ENCODE measurements around the gene PPP2R3B. TPM values are rescaled to one million over a fixed set of nuclear protein-coding genes. Genes with fewer than 3 reads are reported as not detected.

The PPP2R3B gene
- total RNA-seq, 1 donor from 2014 or later: 36.1 TPM

GRCh38 chrX:323721-324628 lies 62.7 kb downstream of the PPP2R3B start:
- peaks cover 23% of the 10 kb centered on the region for H3K27me3 Mint-ChIP-seq (ENCODE audit: unreplicated experiment)
- no peak overlapping the region for H3K4me3 Mint-ChIP-seq (ENCODE audit: unreplicated experiment)
- no peaks in the 10 kb centered on the region for H3K36me3 Mint-ChIP-seq (ENCODE audit: unreplicated experiment)
- TF ChIP-seq, protein P1, sequence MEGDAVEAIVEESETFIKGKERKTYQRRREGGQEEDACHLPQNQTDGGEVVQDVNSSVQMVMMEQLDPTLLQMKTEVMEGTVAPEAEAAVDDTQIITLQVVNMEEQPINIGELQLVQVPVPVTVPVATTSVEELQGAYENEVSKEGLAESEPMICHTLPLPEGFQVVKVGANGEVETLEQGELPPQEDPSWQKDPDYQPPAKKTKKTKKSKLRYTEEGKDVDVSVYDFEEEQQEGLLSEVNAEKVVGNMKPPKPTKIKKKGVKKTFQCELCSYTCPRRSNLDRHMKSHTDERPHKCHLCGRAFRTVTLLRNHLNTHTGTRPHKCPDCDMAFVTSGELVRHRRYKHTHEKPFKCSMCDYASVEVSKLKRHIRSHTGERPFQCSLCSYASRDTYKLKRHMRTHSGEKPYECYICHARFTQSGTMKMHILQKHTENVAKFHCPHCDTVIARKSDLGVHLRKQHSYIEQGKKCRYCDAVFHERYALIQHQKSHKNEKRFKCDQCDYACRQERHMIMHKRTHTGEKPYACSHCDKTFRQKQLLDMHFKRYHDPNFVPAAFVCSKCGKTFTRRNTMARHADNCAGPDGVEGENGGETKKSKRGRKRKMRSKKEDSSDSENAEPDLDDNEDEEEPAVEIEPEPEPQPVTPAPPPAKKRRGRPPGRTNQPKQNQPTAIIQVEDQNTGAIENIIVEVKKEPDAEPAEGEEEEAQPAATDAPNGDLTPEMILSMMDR (IDR thresholded peaks at IDR 0.05; ENCODE audit: partially characterized antibody, unreplicated experiment): no peak
- peaks cover 15% of the 10 kb centered on the region for H3K9me3 Mint-ChIP-seq (ENCODE audit: unreplicated experiment)
- DNase-seq: peak; percentile 81
- H3K4me1 Mint-ChIP-seq (ENCODE audit: low read depth, unreplicated experiment): peaks cover 6% of the 10 kb centered on the region
- peak overlapping the region; percentile 87 for H3K27ac Mint-ChIP-seq (ENCODE audit: unreplicated experiment)

GRCh38 chrX:320126-320783 lies 66.5 kb downstream of the PPP2R3B start:
- Mint-ChIP-seq H3K36me3 (ENCODE audit: unreplicated experiment) (no peaks in the 10 kb centered on the region), H3K4me3 (ENCODE audit: unreplicated experiment) (peak overlapping the region; percentile 92), H3K4me1 (ENCODE audit: low read depth, unreplicated experiment) (peaks cover 6% of the 10 kb centered on the region), H3K27me3 (ENCODE audit: unreplicated experiment) (peaks cover 22% of the 10 kb centered on the region), H3K9me3 (ENCODE audit: unreplicated experiment) (peaks cover 21% of the 10 kb centered on the region), H3K27ac (ENCODE audit: unreplicated experiment) (peak overlapping the region; percentile 90)
- TF ChIP-seq, protein P1 (IDR thresholded peaks at IDR 0.05; ENCODE audit: partially characterized antibody, unreplicated experiment): no peak
- DNase-seq: peak; percentile 35

- Mint-ChIP-seq H3K9me3 (ENCODE audit: unreplicated experiment) (peaks cover 21% of the 10 kb centered on the region), H3K27me3 (ENCODE audit: unreplicated experiment) (peaks cover 22% of the 10 kb centered on the region), H3K4me3 (ENCODE audit: unreplicated experiment) (peak overlapping the region; percentile 92), H3K36me3 (ENCODE audit: unreplicated experiment) (no peaks in the 10 kb centered on the region), H3K4me1 (ENCODE audit: low read depth, unreplicated experiment) (peaks cover 4% of the 10 kb centered on the region), H3K27ac (ENCODE audit: unreplicated experiment) (peak overlapping the region; percentile 90)
- TF ChIP-seq, protein P1 (IDR thresholded peaks at IDR 0.05; ENCODE audit: partially characterized antibody, unreplicated experiment): no peak
- peak; percentile 38 for DNase-seq
These were observed 67.1 kb downstream of the PPP2R3B start for GRCh38 chrX:319579-320125.

GRCh38 chrX:318739-319578 lies 67.7 kb downstream of the PPP2R3B start, which contains the start of gene GTPBP6:
TSS of gene GTPBP6 (minus strand) at chrX:318796. CDS start at chrX:318787, 9 bp downstream.
- Mint-ChIP-seq H3K27me3 (ENCODE audit: unreplicated experiment) (peaks cover 20% of the 10 kb centered on the region), H3K9me3 (ENCODE audit: unreplicated experiment) (peaks cover 18% of the 10 kb centered on the region), H3K4me3 (ENCODE audit: unreplicated experiment) (peak within 1 kb of the TSS; percentile 89), H3K36me3 (ENCODE audit: unreplicated experiment) (no peaks in the 10 kb centered on the region), H3K27ac (ENCODE audit: unreplicated experiment) (peak within 1 kb of the TSS; percentile 91), H3K4me1 (ENCODE audit: low read depth, unreplicated experiment) (peaks cover 4% of the 10 kb centered on the region)
- peak; percentile 98 for DNase-seq
- TF ChIP-seq, protein P1 (IDR thresholded peaks at IDR 0.05; ENCODE audit: partially characterized antibody, unreplicated experiment): no peak
